ENCODE measurements around the gene CNTN5. TPM values are rescaled to one million over a fixed set of nuclear protein-coding genes. Genes with fewer than 3 reads are reported as not detected.
"Not testable (repeated sequence)": the region's sequence is repeated elsewhere in the genome, so short reads cannot be mapped to it uniquely, and the experiment has no call there.

Gene CNTN5
- total RNA-seq, 4 donors from 2014 or later, result 0.16 TPM; not detected in 3

DNA sequence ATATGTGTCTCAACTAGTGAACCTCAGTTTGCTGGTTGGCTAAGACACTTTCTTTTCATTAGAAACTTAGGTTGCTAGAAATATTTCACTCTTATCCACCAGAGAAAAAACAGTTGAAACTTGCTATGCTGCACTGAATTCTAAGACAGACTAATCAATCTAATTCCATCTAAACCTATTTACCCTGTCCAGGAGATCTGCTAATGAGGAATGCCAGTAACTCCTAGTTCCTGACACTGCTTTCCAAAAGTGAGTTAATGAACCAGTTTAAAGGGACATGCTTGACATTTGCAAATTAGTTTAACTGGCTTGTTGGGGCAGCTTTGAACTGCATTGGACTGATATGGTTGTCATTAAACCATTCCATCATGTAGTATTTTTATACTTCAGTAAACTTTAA is 258.5 kb downstream of the CNTN5 start:
- TF ChIP-seq, protein P1, sequence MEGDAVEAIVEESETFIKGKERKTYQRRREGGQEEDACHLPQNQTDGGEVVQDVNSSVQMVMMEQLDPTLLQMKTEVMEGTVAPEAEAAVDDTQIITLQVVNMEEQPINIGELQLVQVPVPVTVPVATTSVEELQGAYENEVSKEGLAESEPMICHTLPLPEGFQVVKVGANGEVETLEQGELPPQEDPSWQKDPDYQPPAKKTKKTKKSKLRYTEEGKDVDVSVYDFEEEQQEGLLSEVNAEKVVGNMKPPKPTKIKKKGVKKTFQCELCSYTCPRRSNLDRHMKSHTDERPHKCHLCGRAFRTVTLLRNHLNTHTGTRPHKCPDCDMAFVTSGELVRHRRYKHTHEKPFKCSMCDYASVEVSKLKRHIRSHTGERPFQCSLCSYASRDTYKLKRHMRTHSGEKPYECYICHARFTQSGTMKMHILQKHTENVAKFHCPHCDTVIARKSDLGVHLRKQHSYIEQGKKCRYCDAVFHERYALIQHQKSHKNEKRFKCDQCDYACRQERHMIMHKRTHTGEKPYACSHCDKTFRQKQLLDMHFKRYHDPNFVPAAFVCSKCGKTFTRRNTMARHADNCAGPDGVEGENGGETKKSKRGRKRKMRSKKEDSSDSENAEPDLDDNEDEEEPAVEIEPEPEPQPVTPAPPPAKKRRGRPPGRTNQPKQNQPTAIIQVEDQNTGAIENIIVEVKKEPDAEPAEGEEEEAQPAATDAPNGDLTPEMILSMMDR (IDR thresholded peaks at IDR 0.05 in 4 of 5, conservative IDR thresholded peaks at IDR 0.05 in 1 of 5), result no peak
- no peak for TF ChIP-seq POLR2A (IDR thresholded peaks at IDR 0.05)
- DNase-seq (no peak), ATAC-seq (no peak)
- no peaks in the 10 kb centered on the region for H3K4me1 ChIP-seq
- H3K4me3 ChIP-seq, result no peak overlapping the region
- no peak overlapping the region for H3K27ac ChIP-seq
- intact Hi-C loops (cut with DNase I; ENCODE audit: low total_unique reads) (no loop called here), in situ Hi-C loops (cut with MboI; ENCODE audit: low sequenced_read_pairs in 4 of 4) (no loop called here)
- no peaks in the 10 kb centered on the region for H3K27me3 ChIP-seq
- H3K36me3 ChIP-seq, result no peaks in the 10 kb centered on the region
- no peaks in the 10 kb centered on the region for H3K9me3 ChIP-seq

- ATAC-seq (no peak), DNase-seq (no peak)
- Histone ChIP-seq H3K4me3 (no peak overlapping the region), H3K27ac (no peak overlapping the region), H3K36me3 (no peaks in the 10 kb centered on the region), H3K4me1 (no peaks in the 10 kb centered on the region), H3K27me3 (no peaks in the 10 kb centered on the region), H3K9me3 (no peaks in the 10 kb centered on the region)
- intact Hi-C loops (cut with DNase I; ENCODE audit: low total_unique reads) (no loop called here), in situ Hi-C loops (cut with MboI; ENCODE audit: low sequenced_read_pairs in 4 of 4) (no loop called here)
- TF ChIP-seq, protein P1 (IDR thresholded peaks at IDR 0.05 in 4 of 5, conservative IDR thresholded peaks at IDR 0.05 in 1 of 5), result no peak
- TF ChIP-seq POLR2A (IDR thresholded peaks at IDR 0.05), result no peak
Measured at GRCh38 chr11:99281331-99281730, 260.6 kb downstream of the CNTN5 start.

- H3K4me3 ChIP-seq; ATAC-seq; DNase-seq; H3K4me1 ChIP-seq; H3K27me3 ChIP-seq; intact Hi-C loops (cut with DNase I; ENCODE audit: low total_unique reads); H3K36me3 ChIP-seq; in situ Hi-C loops (cut with MboI; ENCODE audit: low sequenced_read_pairs in 4 of 4); H3K27ac ChIP-seq; H3K9me3 ChIP-seq: not testable (repeated sequence)
Measured at GRCh38 chr11:99297925-99298324, 277.2 kb downstream of the CNTN5 start.

DNA sequence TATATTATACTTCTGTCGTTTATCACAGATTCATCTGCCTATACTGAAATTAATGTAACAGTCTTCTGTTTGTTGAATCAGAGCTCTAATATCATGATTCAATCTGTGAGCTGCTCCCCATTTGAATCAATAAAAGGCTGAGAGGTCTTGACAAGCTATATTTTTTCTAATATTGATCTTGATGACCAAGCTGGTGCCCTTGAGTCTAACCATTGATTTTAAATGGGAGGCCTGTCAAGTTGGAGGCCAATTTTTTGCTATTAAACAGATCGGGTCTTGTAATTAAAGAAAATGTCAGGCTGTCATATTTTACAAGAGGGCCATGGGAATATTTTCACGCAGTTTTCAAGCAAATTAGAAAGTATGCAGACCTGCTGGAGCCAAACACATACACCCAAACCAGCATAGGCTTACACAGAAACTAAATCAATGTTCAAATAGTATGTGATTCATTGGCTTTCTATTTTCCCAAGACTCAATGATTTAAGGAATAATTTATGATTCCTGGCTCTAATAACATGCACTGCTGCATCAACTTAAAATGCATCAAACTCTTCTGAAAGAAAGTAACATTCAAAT is 286.9 kb downstream of the CNTN5 start:
- Histone ChIP-seq H3K4me3 (no peak overlapping the region), H3K36me3 (no peaks in the 10 kb centered on the region), H3K4me1 (no peaks in the 10 kb centered on the region), H3K9me3 (no peaks in the 10 kb centered on the region), H3K27ac (no peak overlapping the region), H3K27me3 (no peaks in the 10 kb centered on the region)
- in situ Hi-C loops (cut with MboI; ENCODE audit: low sequenced_read_pairs in 4 of 4) (no loop called here), intact Hi-C loops (cut with DNase I; ENCODE audit: low total_unique reads) (no loop called here)
- DNase-seq (no peak), ATAC-seq (no peak)
- TF ChIP-seq POLR2A (IDR thresholded peaks at IDR 0.05), result no peak
- TF ChIP-seq, protein P1 (IDR thresholded peaks at IDR 0.05 in 4 of 5, conservative IDR thresholded peaks at IDR 0.05 in 1 of 5), result no peak

DNA sequence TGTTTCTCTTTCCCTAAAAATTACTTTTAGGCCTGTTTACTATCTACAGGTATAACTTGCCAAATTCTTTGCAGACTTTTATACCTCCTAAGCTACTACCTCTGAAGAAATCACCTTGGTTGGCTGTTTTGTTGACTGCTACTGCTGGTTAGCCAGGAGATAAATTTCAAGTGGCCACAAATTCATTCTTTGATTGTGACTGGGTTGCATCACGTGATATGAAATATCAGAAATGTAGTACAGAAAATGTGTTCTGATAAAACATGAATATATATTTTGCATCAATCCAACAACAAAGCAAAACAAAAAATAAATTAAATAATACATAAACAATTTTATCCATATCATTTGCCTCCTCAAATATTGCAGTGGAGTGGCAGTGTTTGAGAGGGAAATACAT is 291.1 kb downstream of the CNTN5 start:
- Histone ChIP-seq H3K27me3 (no peaks in the 10 kb centered on the region), H3K36me3 (no peaks in the 10 kb centered on the region), H3K4me3 (no peak overlapping the region), H3K27ac (no peak overlapping the region), H3K4me1 (peaks cover 2 to 3% of the 10 kb centered on the region in 2 donors), H3K9me3 (no peaks in the 10 kb centered on the region)
- in situ Hi-C loops (cut with MboI; ENCODE audit: low sequenced_read_pairs in 4 of 4) (no loop called here), intact Hi-C loops (cut with DNase I; ENCODE audit: low total_unique reads) (no loop called here)
- ATAC-seq (no peak), DNase-seq (no peak)
- TF ChIP-seq POLR2A (IDR thresholded peaks at IDR 0.05), result no peak
- TF ChIP-seq, protein P1 (IDR thresholded peaks at IDR 0.05 in 4 of 5, conservative IDR thresholded peaks at IDR 0.05 in 1 of 5), result no peak

All from gastrocnemius medialis (tissue), 4 donors.